D341Med (cell line): ENCODE results near the gene ADRA2B.
"Not testable (repeated sequence)": the region's sequence is repeated elsewhere in the genome, so short reads cannot be mapped to it uniquely, and the experiment has no call there.

Experiments
- DNase-seq: peaks from one replicate; pipeline ENCODE4 v3.0.0; 2012; ENCODE audit warnings: low spot score

ADRA2B gene

DNA sequence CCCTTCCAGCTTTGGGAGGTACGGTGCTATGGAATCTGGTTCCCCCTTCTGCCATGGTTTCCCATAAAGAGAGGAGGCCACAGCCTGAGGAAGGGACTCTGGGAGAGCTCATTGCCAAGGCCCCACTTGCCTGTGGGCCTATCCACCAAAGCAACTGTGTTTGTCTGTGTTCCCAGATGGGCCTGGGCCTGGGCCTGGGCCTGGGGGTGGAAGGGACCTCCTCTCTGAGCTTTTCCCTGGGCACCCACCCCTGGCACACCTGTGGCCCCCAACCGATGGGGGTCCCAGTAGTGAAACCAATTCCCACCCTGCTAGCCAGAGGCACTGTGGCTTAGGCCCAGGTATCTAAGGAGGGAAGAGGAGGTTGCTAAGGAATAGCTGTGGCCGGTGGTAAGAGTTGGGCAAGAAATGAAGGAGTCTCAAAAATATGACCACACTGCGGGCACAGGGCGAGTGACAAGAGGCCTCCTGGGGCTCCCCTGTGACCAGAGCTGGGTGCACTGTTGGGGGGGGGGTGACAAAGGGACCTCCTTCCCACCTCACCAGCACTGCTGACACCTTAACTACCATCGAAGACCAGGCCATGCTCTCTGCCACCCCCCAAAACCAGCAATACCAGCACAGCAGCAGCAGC is 33.8 kb upstream of the ADRA2B start:
- no peak for DNase-seq

- peak; percentile 29 for DNase-seq
These were observed 32.2 kb upstream of the ADRA2B start for GRCh38 chr2:96148410-96149217.

DNA sequence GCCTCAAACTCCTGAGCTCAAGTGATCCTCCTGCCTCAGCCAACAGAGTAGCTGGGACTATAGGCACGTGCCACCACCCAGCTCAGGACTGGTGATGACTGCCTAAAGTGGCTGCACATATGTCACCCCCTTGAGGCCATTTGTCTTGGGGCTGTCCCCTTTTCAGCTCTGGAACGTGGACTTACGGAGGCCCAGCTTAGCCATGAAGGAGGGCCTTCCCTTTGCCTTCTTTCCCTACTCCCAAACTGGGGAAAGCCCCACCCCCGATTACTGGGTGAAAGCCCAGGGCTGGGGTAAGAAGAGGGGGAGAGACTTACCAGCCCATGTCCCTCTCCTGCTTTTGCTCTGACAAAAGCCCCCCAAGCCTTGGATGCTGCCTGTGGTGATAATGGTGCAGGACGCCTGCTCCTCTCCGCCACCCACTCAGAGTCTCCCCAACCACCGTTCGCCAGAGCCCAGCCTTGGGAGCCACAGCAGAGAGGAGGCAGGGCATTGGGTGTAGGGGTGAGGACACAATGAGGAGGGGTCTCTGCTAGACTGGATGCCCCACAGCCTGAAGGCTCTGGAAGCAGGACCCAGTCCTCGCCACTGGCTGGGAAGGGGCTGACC is 31.3 kb upstream of the ADRA2B start:
- DNase-seq, result no peak

DNA sequence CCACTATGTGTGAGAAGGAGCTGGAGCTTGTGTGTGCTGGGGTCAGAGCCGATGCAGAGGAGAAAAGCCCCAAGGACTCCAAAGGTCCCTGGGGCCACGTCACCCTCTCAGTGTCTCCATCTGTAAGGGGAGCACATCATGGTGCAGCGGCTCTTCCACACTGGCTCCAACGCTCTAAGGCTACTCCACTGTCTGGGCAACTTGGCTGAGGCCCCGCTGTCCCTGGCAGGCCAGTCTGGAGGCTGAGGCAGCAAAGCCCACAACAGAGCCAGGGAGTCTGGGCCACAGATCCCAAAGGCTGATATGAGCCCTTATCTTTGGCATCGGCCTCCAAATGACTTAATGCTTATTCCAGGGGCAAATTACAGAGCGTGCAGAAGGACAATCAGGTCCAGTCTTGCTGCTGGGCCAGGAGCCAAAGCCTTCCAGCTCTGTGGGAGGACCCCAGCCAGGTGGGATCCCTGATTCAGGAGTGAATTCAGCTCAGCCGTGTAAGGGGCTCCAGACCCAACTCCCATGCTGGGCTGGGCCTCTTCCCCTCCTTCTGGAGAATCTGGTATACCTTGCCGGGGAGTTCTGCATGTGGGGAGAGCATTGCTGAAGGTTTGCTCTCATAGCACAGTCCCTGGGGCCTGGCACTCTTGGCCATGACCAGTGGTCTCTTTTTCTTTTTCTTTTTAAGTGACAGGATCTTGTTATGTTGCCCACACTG is 30.7 kb upstream of the ADRA2B start:
- DNase-seq, result no peak

DNA sequence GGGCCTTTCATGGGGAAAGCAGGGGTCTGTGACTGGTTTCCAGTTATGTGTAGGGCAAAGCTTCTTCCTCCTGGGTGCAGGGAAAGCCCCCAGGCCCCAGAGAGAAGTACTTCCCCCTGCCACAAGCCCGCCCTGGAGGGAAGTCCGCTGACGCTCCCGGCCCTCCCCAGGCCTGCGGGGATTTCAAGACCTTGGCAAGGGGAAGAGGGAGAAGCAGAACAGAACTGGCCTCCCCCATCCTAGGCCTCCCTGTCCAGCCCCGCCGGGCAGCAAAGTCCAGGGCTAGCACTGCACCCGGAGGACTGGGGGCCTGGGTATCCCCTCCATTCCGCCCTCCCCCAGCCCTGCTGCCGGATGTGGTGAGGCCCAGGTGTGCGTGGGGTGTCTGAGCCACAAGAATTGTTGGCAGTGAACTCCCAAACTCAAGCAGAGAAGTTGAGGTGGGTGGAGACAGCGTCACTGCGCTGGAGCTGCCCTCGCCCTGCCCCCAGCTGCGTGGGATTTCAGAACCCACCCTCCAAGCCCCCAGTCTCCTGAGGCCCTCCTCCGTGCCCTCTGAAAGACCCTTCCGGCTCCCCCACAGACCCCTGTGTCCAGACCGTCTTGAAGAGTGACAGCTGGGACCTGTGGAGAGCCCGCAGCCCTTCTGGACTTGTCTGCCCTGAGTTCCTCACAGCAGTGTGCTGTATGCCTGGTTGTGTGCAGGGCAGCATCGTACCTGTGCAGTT is 29.9 kb upstream of the ADRA2B start:
- no peak for DNase-seq

DNA sequence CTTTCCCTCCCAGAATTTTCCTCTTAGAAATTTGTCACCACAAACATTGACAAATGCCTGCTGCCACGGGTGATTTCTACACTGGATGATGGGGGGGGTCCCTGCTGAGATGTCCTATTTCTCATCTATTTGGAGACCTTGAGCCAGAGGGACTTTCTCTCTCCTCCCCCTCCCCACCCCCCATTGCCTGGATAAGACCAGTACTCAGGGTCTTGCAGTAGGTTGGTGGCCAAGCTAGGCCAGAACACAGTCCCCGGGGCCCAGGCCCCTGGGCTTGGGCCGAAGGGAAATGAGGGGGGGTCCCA is 29.4 kb upstream of the ADRA2B start:
- no peak for DNase-seq

GRCh38 chr2:96145036-96145847 is 28.9 kb upstream of the ADRA2B start, which contains the start of gene DUSP2:
TSS of gene DUSP2 (minus strand) at chr2:96145440. CDS start at chr2:96145354, 86 bp downstream.
- peak; percentile 91 for DNase-seq

DNA sequence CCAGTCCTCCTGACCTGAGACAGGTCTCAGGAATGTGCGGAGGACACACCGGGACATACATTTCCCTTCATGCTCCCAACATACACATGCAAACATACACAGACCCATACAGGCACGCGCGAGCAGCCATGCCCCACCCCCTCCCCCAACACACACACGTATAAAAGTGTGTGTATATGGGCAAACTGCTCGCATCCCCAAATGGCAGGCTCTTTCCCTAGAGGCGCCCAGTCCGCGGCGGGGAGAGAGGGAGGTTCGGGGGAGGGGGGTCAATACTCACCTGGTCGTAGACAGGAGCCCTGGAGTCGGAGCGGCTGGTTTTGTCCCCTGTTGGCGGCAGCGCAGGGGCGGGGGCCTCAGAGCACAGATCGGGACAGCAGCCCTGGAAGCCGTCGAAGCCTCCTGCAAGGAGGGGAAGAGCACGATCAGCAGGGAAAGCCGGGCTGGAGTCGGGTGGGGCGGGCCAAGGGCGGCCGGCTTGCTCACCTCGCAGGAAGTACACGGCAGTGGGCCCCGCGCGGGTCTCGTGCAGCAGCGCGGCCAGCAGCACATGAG is 28.2 kb upstream of the ADRA2B start:
- no peak for DNase-seq

GRCh38 chr2:96143848-96144480 is 27.6 kb upstream of the ADRA2B start:
- peak; percentile 64 for DNase-seq

DNA sequence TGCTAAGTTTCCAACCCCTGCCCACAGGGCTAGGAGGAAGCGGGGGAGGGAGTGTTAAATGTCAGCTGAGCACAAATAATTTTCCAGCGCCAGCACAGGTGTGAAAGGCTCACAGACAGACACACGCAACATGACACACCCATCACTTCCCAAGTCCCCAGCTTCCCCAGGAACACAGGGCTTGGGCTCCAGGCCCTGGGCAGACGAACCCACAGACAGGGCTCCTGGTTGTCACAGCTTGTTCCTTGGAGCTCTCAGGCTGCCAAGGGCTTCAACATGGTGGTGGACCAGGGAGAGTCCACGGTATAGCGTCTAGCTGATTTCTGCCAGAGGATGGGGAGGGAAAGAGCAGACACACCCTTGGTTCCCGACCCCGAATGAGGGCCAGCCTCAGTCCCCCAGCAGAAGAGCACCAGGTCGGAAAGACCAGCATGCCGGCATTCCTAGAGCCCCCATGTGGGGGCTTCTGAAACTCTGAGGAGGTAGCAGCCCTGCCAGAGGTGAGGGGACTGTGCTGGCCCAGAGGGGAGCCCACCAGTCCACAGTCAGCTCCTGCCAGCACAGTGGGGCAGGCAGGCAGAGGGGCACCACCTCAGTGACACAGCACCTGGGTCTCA is 27.0 kb upstream of the ADRA2B start:
- no peak for DNase-seq

DNA sequence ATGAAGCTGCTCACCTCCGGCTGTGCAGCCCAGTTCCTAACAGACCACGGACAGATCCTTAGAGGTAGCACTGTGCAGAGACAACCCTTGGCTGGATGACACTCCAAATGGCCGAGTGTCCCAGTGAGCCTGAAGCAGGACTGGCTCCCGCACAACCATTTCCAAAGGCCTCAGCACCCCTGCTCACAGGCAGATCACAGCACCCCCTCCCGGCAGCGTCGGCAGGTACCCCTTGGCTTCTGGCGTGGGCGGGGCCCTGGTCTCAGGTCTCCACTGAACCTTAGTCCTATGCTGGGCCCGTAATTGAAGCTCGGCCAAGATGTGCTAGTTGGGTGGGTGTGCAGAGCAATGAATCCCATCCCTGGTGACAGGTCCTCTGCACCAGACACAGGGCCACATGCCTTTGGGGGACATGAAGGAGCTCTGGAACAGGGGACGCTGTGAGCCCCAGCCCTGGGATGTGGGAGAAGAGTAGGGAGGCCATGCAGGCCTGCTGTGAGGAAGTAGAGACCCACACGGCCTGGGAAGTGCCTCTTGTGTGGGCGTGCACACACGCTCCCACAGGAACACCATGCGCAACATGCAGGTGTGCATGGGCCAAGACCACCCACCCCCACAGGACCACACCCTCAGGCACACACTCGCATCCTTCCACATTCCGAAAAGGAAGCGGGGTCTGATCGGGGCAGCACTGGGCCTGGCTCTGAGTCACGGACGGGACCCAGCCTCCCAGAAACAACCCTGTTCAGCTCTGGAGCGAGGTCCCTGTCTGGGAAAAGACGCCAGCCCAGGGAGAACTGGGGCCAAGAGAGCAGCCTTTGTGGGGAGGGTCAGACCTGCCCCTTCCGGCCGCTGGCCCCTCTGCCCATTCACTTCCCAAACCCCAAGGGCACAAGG is 26.1 kb upstream of the ADRA2B start:
- no peak for DNase-seq

DNA sequence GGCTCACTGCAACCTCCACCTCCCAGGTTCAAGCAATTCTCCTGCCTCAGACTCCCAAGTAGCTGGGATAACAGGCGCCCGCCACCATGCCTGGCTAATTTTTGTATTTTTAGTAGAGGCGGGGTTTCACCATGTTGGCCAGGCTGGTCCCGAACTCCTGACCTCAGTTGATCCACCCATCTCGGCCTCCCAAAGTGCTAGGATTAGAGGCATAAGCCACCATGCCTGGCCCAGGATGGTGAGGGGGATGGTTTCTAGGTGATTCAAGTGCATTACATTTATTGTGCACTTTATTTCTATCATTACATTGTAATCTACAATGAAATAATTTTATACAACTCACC is 25.2 kb upstream of the ADRA2B start:
- DNase-seq, result not testable (repeated sequence)

GRCh38 chr2:96140941-96141623 is 24.7 kb upstream of the ADRA2B start:
- DNase-seq, result no peak

DNA sequence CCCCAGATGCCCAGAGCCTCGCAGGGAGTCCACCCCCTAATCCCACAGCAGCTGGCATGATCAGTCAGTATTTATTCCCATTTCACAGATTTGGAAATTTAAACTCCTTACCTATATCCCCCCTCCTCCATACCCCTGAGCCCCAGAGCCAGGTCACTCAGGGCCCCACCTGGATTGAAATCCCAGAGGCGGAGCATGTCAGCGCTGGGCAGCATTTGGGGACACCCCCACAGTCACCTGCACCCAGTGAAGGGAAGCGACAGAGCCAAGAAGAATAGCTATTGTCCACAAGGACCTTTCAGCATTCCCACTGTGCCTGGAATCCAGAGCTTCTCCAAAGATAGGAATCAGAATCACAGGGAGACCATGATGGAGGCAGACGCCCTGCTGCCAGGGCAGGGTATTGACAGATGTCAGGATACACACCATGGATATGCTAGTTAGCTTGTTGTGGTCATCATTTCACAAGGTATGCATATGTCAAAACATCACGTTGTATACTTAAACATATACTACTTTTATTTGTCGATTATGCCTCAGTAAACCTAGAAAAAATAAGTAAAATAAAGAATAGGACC is 22.9 kb upstream of the ADRA2B start:
- no peak for DNase-seq

- peak; percentile 81 for DNase-seq
These were observed 22.1 kb upstream of the ADRA2B start, which contains the start of gene ASTL for GRCh38 chr2:96138179-96139145. TSS of gene ASTL (minus strand) at chr2:96138502. CDS start at chr2:96138436, 66 bp downstream.

DNA sequence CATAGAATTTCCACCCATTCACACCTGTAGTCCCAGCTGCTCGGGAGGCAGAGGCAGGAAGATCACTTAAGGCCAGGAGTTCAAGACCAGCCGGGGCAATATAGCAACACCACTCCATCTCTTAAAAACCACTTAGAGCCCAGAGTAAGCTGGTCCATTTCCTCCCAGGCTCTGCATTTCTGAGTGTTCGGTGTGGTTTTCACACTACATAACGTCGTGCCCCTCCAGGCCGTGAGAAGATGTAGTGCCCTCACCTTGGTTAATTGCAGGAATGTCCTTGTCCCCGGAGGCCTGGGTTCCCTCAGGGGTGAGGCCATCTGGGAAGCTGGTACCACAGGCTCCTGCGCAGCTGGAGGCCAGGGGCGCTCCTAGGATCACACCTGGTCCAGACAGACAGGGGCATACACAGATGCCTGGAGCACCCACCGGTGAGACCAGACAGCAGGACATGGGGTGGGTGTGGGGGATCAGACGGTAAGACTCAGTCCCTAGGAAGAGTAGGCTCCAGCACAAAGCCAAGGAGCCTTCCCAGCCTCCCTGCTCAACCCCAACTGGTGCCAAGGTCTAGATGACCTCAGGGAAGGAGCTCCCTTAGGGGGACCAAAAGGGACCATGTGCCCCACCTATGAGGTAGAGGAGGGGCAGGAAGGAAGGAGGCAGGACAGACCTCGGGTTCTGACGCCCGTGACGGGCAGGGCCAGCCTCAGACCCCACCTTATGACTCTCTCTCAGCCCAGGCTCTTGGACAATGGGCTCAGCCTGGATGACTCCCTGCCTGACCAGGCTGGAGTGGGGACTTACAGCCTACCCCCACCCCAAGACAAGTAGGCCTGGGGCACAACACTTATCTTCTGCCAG is 21.2 kb upstream of the ADRA2B start:
- DNase-seq, result no peak
